NCI-H526 (cell line): ENCODE data around the gene PLCL1.

ENCODE experiments used
- DNase-seq, 2 experiments: peaks; one replicate each; lab custom pipeline; 2025; lab: John Stamatoyannopoulos, UW

PLCL1 gene

GRCh38 chr2:197954328-197954727, 149.9 kb downstream of the PLCL1 start:
- DNase-seq = no peak

GRCh38 chr2:197958592-197959150, 154.3 kb downstream of the PLCL1 start:
- no peak for DNase-seq

GRCh38 chr2:197959383-197959782, 155.0 kb downstream of the PLCL1 start:
- no peak for DNase-seq

GRCh38 chr2:197960786-197961185, 156.4 kb downstream of the PLCL1 start:
- DNase-seq = no peak

GRCh38 chr2:197964720-197965119, 160.3 kb downstream of the PLCL1 start:
- no peak for DNase-seq

GRCh38 chr2:197965756-197966155, 161.4 kb downstream of the PLCL1 start:
- no peak for DNase-seq

GRCh38 chr2:197969391-197969893, 165.0 kb downstream of the PLCL1 start:
- no peak for DNase-seq

GRCh38 chr2:197972061-197972460, 167.7 kb downstream of the PLCL1 start:
- no peak for DNase-seq

GRCh38 chr2:197972587-197972986, 168.2 kb downstream of the PLCL1 start:
- no peak for DNase-seq

- no peak for DNase-seq
Measured at GRCh38 chr2:197973772-197974171, 169.4 kb downstream of the PLCL1 start.

GRCh38 chr2:197975931-197976519, 171.6 kb downstream of the PLCL1 start:
- no peak for DNase-seq

- no peak for DNase-seq
Measured at GRCh38 chr2:197978971-197979370, 174.6 kb downstream of the PLCL1 start.

GRCh38 chr2:197982565-197982964, 178.2 kb downstream of the PLCL1 start:
- no peak for DNase-seq

GRCh38 chr2:197985029-197985638, 180.7 kb downstream of the PLCL1 start:
- DNase-seq = no peak

GRCh38 chr2:197986977-197987376, 182.6 kb downstream of the PLCL1 start:
- no peak for DNase-seq

- DNase-seq = no peak
Measured at GRCh38 chr2:197990356-197990755, 186.0 kb downstream of the PLCL1 start.

- no peak for DNase-seq
Measured at GRCh38 chr2:197992482-197993133, 188.2 kb downstream of the PLCL1 start.

- DNase-seq = no peak
Measured at GRCh38 chr2:197993363-197993762, 189.0 kb downstream of the PLCL1 start.

- no peak for DNase-seq
Measured at GRCh38 chr2:197993830-197994229, 189.4 kb downstream of the PLCL1 start.

- no peak for DNase-seq
Measured at GRCh38 chr2:197994751-197995150, 190.4 kb downstream of the PLCL1 start.

GRCh38 chr2:197996583-197996982, 192.2 kb downstream of the PLCL1 start:
- DNase-seq = no peak

- DNase-seq = no peak
Measured at GRCh38 chr2:197997083-197997541, 192.7 kb downstream of the PLCL1 start.

GRCh38 chr2:197998702-197999101, 194.3 kb downstream of the PLCL1 start:
- DNase-seq = no peak
